NCI-H2171 treated with DMSO at 0.1 percent for 48 hours (cell line): Measurements from ENCODE around the gene TMEM181.
A peak's percentile ranks its signal among the peaks of the same experiment; 100 is the strongest.
"Not testable (repeated sequence)": the region's sequence is repeated elsewhere in the genome, so short reads cannot be mapped to it uniquely, and the experiment has no call there.

ENCODE experiments used
- DNase-seq: peaks from one replicate; lab custom pipeline; 2025; lab: John Stamatoyannopoulos, UW

TMEM181 gene

DNA sequence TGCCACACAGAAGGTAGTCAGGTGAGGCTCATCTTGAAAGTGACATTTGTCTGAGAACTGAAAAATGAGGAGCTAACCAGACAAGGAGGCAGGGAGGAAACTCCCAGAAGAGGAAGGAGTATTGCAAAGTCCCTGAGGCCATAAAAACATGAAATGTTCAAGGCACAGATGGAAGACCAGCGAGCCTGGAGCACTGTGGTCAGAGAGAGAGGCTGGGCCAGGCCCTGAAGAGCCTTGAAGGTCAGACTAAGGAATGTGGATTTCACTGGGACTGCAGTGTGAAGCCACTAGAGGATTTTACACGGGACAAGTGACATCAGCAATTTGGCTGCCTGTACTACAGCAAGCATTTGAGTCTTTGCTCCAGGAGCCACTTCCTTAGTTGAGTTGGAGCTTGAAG lies 21.1 kb upstream of the TMEM181 start:
- DNase-seq = no peak

DNA sequence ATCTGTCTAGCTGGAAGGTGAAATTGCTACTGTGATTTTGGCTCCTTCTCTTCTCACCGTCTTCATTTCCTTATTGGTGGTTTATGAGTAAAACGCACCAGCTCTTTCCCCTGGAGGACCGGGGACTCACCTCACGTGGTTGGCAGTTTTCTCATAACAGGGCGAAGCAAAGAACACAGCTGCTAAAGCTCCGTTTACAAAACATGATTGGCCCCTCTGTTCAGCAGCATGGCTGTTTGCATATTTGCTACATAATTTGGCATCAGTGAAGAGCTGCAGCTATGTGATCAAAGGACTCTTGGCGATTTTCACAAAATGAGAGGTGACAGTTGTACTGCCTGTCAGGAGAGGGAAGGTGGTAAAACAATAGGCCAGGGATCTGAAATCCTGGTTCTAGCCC lies 20.5 kb upstream of the TMEM181 start:
- peak; percentile 20 for DNase-seq

- DNase-seq = no peak
Measured at GRCh38 chr6:158539881-158540280, 20.0 kb upstream of the TMEM181 start.

DNA sequence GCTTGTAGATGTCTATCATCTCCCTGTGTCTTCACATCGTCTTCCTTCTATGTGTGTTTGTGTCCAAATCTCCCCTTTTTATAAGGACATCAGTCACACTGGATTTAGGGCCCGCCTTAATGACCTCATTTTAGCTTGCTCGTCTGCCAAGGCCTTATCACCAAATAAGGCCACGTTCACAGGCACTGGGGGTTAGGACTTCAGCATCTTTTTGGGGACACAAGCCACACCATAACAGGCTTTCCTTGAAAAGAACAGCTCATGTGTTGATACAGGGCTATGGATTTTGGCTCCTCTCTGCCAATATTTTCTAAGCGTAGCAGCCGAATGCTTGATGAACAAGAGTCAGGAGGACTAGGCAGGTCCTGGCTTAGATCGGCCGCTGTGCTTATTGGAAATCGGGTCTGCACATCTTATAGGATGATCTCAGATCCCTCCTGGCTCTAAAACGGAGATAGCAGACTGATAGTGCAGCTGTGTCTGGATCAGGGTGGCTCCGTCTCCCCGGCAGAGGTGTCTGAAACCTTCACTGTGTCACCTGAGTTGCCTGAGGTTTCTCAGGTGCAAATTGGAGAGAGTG lies 16.2 kb upstream of the TMEM181 start:
- DNase-seq = no peak

GRCh38 chr6:158544428-158544827 lies 15.5 kb upstream of the TMEM181 start:
- DNase-seq = no peak

DNA sequence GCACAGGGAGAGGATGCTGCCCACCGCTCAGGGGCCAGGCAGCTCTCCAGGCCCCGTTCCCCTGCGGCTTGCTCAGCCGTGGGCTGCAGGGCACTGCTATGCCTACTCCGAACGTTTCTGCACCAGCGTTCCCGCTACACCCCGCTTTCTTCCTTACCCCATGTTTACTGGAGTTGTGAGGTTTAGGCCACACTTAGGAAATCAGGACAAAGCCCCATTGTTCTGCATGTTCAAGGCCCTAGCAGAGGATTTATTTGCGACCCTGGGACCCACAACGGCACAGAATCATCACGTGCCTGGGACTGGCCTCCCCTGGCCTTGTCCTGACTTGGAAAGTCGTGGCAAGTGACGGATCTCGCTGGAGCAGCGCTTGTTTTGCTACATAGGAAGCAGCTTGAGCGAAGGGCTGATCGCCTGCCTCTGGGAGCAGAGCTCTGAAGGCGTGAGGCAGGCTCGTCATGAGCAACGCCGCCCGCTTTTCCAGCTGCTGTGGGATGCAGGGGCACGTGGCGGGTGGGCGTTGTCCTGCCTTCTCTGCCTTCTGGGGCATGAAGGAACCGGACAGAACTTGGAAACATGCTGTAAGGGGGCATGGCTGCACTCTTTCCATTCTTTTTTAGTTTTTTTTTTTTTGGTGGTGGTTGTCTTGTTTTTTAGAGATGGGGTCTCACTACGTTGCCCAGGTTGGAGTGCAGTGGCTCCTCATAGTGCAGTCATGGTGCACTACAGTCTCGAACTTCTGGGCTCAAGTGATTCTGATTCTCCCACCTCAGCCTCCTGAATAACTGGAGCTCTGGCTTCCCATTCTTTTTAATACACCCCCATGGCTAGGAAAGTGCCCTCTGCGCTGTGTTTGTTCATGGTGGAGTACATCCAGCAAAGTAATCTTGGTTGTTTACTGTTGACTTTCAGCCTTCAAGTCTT lies 14.6 kb upstream of the TMEM181 start:
- no peak for DNase-seq

GRCh38 chr6:158548418-158549161 lies 11.3 kb upstream of the TMEM181 start:
- peak; percentile 14 for DNase-seq

- no peak for DNase-seq
Measured at GRCh38 chr6:158552055-158552795, 7.7 kb upstream of the TMEM181 start.

GRCh38 chr6:158552796-158553138 lies 7.1 kb upstream of the TMEM181 start:
- no peak for DNase-seq

DNA sequence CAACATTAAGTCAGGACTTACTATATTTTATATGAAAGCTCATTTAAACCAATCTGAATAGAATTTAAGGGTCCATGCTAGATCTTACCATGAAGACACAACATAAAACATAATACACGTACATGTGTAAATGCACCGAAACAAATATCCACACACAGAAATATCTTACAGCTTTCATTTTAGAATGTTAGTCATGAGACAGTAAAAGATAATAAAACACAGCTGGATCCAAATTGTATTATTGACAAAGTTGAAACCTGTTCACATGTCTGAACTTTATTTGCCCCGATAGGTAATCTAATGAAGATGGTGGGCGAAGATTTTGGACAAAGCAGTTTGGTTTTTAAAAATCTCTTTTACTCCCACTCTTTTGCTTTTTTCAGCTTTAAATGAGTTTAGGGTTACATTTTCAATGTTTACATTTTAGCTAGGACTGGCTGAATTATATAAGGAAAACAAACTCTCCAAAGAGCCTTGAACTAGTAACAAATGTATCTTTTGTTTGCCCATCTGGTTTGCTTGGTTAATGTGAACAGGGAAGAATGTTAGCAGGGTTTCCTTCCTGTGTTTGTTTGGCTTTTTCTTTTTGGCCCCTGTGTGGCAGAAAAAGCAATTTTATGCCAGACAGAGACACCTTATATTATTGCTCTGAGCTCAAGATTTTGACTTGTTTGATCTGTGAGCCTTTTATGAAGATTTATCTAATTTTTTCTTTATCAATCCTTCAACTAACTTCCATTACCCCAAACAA lies 5.1 kb upstream of the TMEM181 start:
- DNase-seq = no peak

GRCh38 chr6:158556113-158556512 lies 3.8 kb upstream of the TMEM181 start:
- no peak for DNase-seq

- DNase-seq = not testable (repeated sequence)
Measured at GRCh38 chr6:158557110-158557509, 2.8 kb upstream of the TMEM181 start.

DNA sequence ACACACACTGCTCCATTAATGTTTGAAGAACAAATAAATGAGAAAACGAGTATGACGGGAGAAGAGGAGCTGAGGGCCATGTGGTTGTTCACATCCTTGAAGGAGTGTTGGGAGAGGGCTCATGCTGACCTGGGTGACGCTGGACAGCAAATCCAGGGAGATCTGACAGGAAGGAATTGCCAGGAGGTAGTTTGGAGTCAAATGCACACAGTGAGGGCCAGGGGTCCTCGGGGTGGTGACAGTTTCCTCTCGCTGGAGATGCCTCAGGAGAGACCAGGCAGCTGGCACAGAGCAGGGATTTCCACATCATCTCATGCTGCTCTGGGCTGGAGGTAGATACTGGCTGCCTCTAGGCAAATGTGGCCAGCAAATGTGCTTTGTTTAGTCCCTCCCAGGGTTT lies 2.0 kb upstream of the TMEM181 start:
- DNase-seq = no peak

DNA sequence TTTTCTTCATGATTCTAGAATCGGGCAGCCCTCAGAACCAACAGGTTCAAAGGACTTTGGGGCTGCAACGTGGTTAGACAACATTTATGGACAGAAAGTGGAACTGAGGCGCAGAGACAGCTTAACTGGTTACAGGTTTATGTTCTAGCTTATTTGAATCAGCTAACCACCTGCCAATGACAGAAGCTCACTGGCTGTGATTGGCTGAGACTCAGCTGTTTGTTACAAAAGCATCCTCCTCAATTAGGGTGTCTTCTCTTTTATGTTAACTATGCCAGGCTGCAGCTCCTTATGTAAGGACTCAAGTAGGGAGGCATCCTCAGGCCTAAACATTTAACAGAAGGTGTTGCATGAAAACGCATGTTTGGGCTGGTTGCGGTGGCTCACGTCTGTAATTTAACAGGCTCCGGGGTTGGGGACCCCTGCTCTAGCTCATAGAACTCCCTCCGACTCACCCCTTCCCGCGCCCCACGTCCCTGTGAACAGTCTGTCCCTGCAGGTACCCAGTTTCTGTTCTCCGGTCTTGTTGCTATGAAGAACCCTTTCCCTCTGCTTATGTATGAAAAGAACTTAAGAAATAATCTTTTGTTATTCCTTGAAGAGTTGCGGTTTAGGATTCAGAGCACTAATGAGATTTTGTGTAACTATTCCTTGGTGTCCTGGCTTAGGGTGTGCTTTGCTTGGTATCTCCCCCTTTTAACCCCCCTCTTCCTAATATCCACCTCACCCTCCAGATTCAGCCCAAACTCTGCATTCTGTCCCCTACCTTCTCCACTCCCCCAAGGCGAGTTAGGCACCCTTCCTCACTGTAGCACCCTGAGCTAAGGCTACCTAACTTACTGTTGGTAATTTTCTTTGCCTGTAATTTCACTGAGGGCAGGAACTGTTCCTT lies 1.2 kb upstream of the TMEM181 start:
- DNase-seq = no peak

DNA sequence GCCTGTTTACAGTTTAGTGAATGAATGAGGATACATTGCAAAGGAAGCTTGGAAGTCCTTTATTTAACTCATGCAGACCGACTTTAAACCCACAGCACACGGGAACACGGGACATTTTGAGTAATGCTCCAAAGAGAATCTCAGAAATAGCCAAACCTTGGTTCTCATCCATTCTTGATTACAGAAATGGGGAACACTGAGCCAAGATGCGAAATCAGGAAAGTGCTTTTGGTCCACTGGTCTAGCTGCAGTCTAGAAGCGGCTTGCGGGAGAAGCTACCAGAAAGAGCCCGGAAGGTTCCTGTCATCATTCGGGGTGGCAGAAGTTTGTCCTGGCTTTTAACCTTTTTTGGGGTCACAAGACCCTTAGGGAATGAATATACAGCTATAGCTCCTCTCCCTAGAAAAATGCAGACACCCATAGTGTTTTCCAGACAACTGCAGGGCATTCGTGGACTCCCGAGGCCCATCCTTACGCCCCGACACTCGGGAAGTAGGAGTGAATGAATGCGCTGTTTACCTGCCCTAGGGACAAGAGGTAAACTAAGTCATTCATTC lies 475 bp upstream of the TMEM181 start:
- DNase-seq = no peak

DNA sequence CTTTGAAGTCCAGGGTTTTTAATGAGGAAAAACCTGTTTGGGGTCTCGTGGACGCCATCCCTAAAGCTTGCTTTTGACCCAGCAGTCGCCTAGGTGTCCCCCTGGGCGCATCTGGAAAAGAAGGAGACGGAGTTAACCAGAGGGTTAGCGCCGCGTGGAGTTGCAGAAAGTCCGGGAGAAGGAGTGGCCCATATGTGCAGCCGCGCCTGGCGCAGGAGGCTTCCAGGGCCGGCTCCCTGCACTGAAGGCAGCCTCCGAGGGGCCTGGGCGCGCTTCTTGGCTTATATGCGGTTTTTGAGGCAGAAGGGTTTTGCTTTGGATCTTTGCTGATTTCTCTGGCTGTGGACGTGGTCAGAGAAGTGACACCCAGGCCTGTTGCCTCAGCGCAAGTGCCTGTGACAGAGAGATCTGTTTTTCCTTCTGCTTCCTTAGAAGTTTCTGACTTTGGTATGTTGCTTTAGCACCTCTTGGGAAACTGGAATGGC lies 987 bp downstream of the TMEM181 start:
- no peak for DNase-seq

- no peak for DNase-seq
Measured at GRCh38 chr6:158561321-158561884, 1.5 kb downstream of the TMEM181 start.

- DNase-seq = no peak
Measured at GRCh38 chr6:158561938-158562337, 2.0 kb downstream of the TMEM181 start.

- DNase-seq = no peak
Measured at GRCh38 chr6:158564243-158565121, 4.6 kb downstream of the TMEM181 start.
